Brain pericyte (primary cell): ENCODE results near the gene TBPL1.
"Not testable (repeated sequence)": the region's sequence is repeated elsewhere in the genome, so short reads cannot be mapped to it uniquely, and the experiment has no call there.

Source experiments
- DNase-seq: peaks from one replicate; pipeline ENCODE4 v3.0.0-alpha.2; 2012; ENCODE audit warnings: low read depth, low spot score

Gene TBPL1

GRCh38 chr6:133952815-133953633, at the start of gene TBPL1:
TBPL1 (plus strand) TSS chr6:133953224; CDS start chr6:133980126, 26,902 bp downstream.
- peak; percentile 89 for DNase-seq

GRCh38 chr6:133903855-133904254, 49.2 kb upstream of the TBPL1 start:
- DNase-seq = no peak

GRCh38 chr6:133906050-133906449, 47.0 kb upstream of the TBPL1 start:
- DNase-seq = no peak

- peak; percentile 47 for DNase-seq
These were observed 36.3 kb upstream of the TBPL1 start for GRCh38 chr6:133916650-133917151.

- DNase-seq = no peak
These were observed 35.2 kb upstream of the TBPL1 start for GRCh38 chr6:133917781-133918180.

- DNase-seq = no peak
These were observed 34.7 kb upstream of the TBPL1 start for GRCh38 chr6:133918208-133918930.

- DNase-seq = no peak
These were observed 33.7 kb upstream of the TBPL1 start for GRCh38 chr6:133919362-133919761.

GRCh38 chr6:133921249-133921859, 31.7 kb upstream of the TBPL1 start:
- peak; percentile 37 for DNase-seq

GRCh38 chr6:133923938-133924593, 29.0 kb upstream of the TBPL1 start:
- peak; percentile 44 for DNase-seq

- DNase-seq = not testable (repeated sequence)
These were observed 21.8 kb upstream of the TBPL1 start for GRCh38 chr6:133931221-133931620.

- DNase-seq = not testable (repeated sequence)
These were observed 16.7 kb upstream of the TBPL1 start for GRCh38 chr6:133936352-133936751.

GRCh38 chr6:133937909-133938308, 15.1 kb upstream of the TBPL1 start:
- no peak for DNase-seq

- DNase-seq = no peak
These were observed 14.5 kb upstream of the TBPL1 start for GRCh38 chr6:133938533-133938932.

- DNase-seq = no peak
These were observed 13.0 kb upstream of the TBPL1 start for GRCh38 chr6:133939778-133940667.

- no peak for DNase-seq
These were observed 7.9 kb upstream of the TBPL1 start for GRCh38 chr6:133945158-133945557.

GRCh38 chr6:133947302-133947900, 5.6 kb upstream of the TBPL1 start:
- no peak for DNase-seq

- DNase-seq = no peak
These were observed 4.6 kb upstream of the TBPL1 start for GRCh38 chr6:133948472-133948871.

- DNase-seq = no peak
These were observed 1.8 kb upstream of the TBPL1 start for GRCh38 chr6:133951227-133951626.

GRCh38 chr6:133951881-133952814, 876 bp upstream of the TBPL1 start:
- DNase-seq = peak; percentile 66
